Suprapubic skin (tissue), 3 donors: ENCODE data around the gene TEX26.

Experiments used
- CTCF ChIP-seq, 2 donors: fragments of 200-600 bp in 1 of 2; fragments of 450-650 bp in 1 of 2; sonication (generic) in 1 of 2; IDR thresholded peaks; one replicate each; pipeline ENCODE4 v1.5.1; 2016 to 2019; ENCODE audit warnings: antibody characterized with exemption in 2 of 2, mild to moderate bottlenecking in 1 of 2, moderate library complexity in 1 of 2
- EP300 ChIP-seq: sonication (generic); formaldehyde crosslinking; IDR thresholded peaks from one replicate; pipeline ENCODE4 v1.6.1; 2017; ENCODE audit warnings: antibody characterized with exemption
- POLR2A ChIP-seq, 2 donors: fragments of 450-650 bp; IDR thresholded peaks; one replicate each; pipeline ENCODE4 v1.6.1; 2017; ENCODE audit warnings: antibody characterized with exemption in 2 of 2, mild to moderate bottlenecking in 2 of 2, moderate library complexity in 2 of 2

- TF ChIP-seq EP300: no peak
- no peak for TF ChIP-seq CTCF (IDR thresholded peaks at IDR 0.05)
- TF ChIP-seq POLR2A (IDR thresholded peaks at IDR 0.05): no peak
Observed at GRCh38 chr13:31005066-31005465, 72.6 kb downstream of the TEX26 start.
